Stimulated activated CD8-positive, alpha-beta memory T cell treated with anti-CD3 and anti-CD28 coated beads, Interleukin-12 subunit alpha, Interleukin-12 subunit beta, amount 100 ng/mL, for 4 hours (primary cell): ENCODE data around the gene PSG3.
"Not testable (repeated sequence)": the region's sequence is repeated elsewhere in the genome, so short reads cannot be mapped to it uniquely, and the experiment has no call there.

ENCODE experiments used
- DNase-seq: peaks from one replicate; pipeline ENCODE4 v3.0.0-alpha.2; 2020; ENCODE audit warnings: low read depth

The PSG3 gene

GRCh38 chr19:42740381-42740780, at the start of gene PSG3:
Gene PSG3, minus strand, starts transcription at chr19:42740481. Its CDS starts 97 bp downstream, at chr19:42740384.
- DNase-seq, result not testable (repeated sequence)

- not testable (repeated sequence) for DNase-seq
Measured at GRCh38 chr19:42788766-42789165, 48.5 kb upstream of the PSG3 start.

DNA sequence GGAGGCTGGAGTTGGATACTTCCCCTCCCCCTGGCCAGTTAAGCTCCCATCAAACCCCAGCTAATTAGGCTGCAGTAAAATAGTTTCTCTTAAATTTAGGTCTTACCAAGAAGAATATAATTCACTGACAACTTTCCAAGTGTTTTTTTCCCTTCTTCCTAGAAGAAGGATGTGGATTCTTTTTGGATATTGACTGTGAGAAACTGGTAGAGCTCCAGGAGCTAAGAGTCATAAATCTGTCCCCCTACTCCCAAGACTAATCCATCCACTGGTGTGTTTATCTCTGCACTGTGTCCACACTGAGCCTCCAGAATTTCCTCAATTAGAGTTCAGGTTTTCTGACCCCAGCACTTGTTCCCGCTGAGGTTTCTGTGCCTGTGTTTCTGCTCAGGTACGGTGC, 47.5 kb upstream of the PSG3 start:
- not testable (repeated sequence) for DNase-seq

DNA sequence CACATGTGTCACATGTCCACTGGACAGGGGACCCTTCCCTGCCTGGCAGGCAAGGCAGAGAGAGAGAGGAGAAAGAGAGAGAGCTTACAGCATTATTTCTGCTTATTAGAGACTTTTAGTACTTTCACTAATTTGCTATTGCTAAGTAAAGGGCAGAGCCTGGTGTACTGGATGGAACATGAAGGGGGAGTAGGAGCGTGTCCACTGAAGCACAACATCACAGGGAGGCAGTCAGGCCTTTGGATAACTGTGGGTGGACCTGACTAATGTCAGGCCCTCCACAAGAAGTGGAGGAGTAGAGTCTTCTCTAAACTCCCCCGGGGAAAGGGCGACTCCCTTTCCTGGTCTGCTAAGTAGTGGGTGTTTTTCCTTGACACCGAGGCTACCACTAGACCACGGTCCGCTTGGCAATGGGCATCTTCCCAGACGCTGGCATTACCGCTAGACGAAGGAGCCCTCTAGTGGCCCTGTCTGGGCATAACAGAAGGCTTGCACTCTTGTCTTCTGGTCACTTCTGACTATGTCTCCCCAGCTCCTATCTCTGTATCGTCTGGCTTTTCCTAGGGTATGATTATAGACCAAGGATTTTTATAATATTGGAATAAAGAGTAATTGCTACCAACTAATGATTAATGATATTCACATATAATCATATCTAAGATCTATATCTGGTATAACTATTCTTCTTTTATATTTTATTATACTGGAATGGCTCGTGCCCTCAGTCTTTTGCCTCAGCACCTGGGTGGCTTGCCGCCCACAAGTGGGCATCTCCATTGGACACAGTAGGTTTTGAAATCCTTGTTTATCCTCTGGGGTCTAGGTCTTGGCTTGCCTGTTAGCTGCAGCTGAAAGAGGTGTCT, 36.7 kb upstream of the PSG3 start:
- not testable (repeated sequence) for DNase-seq

- DNase-seq, result not testable (repeated sequence)
Measured at GRCh38 chr19:42774510-42775158, 34.4 kb upstream of the PSG3 start.

- not testable (repeated sequence) for DNase-seq
Measured at GRCh38 chr19:42767319-42767718, 27.0 kb upstream of the PSG3 start.

DNA sequence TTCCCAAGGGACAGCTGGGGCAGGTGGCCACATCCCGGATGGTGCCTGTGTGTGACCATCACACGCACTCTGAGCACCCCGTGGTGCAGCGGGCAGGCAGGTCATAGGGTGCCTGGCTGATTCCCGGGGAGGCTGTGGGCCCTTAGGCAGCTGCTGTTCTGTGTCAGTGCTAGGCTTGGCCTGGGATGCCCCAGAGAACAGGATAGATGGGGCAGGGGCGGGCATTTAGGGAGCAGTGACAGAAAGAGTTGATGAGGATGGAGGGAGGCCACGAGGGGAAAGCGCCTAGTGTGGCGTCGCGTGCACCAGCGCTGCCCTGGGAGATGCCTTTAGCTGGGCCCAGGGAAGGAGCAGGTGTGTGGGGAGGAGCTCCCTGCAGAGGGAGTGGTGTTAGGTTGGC, 26.6 kb upstream of the PSG3 start:
- not testable (repeated sequence) for DNase-seq

GRCh38 chr19:42764836-42765235, 24.6 kb upstream of the PSG3 start:
- no peak for DNase-seq

- no peak for DNase-seq
Measured at GRCh38 chr19:42762789-42763188, 22.5 kb upstream of the PSG3 start.

DNA sequence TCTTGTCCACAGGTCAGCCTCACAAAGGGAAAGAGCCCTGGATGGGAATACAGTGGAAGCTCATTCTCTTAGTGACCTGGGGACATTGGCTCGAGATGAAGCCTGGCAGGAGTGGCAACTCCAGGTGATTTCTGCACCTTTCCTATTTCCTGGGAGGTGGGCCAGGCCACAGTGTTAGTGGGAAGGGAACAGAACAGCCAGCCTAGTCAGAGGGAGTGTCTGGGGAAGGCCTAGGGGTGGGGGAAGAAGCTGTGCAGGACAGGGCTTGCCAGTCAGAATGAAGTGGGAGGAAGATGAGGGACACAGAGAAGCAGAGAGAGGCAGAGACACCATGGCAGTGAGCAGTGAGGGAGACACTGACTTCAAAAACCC, 21.6 kb upstream of the PSG3 start:
- DNase-seq, result not testable (repeated sequence)

- DNase-seq, result not testable (repeated sequence)
Measured at GRCh38 chr19:42760954-42761923, 21.0 kb upstream of the PSG3 start.

DNA sequence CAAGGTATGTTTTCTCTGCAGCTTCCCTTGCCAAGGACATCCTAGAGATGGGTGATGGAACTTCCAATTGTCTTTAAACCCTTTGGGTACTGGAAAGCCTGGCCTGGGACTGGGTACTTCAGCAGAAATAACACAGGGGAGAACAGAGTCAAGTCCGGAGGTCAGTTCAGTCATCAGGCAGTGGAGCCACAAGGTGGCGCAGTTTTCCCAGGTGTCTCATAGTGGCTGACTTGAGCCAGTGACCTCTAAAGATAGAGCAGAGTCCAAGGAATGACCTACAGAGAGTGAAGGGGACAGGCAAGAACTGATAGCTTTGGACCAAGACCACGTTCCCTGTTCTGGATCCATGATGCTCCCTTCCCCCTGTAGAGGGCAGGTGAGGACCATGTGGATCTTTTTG, 18.4 kb upstream of the PSG3 start:
- DNase-seq, result not testable (repeated sequence)

DNA sequence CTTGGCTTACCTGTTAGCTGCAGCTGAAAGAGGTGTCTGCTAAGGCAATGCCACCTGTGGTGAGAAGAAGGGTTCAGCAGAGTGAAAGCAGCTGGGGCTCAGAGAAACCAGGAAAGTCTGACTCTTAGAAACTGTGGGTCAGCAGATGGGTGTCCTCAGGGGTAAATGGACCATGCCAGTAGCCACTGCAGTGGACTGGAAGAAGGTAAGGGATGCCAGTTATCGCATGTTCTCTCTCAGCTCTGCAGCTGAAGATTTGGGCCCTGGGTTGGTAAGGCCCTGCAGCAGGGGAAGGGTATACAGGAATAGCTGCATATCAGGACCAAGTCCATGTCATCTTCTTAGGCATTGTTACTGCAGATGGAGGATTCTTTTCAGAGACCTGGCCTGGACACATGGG, 12.0 kb upstream of the PSG3 start:
- not testable (repeated sequence) for DNase-seq

GRCh38 chr19:42741726-42742607, 1.7 kb upstream of the PSG3 start:
- not testable (repeated sequence) for DNase-seq

- DNase-seq, result not testable (repeated sequence)
Measured at GRCh38 chr19:42737581-42738011, 2.7 kb downstream of the PSG3 start.

DNA sequence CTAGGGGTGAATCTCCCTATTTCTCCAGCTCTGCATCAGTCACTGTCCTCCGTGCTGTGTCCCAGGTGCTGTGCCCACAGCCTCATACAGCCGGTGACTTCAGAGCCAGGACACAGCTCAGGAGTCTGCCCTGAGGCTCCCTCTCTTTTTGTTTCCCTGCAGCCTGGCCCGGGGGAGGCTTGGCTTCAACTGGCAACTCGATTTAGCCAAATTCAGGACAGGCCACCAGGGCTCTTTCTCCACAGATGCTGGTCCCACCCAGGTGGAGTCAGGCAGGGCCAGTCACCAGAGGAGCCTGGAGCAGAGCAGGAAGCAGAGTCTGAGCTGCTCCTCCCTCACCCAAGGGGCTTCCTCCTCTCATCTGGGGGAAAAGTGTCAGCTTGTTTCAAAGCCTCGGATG, 11.9 kb downstream of the PSG3 start:
- DNase-seq, result not testable (repeated sequence)

DNA sequence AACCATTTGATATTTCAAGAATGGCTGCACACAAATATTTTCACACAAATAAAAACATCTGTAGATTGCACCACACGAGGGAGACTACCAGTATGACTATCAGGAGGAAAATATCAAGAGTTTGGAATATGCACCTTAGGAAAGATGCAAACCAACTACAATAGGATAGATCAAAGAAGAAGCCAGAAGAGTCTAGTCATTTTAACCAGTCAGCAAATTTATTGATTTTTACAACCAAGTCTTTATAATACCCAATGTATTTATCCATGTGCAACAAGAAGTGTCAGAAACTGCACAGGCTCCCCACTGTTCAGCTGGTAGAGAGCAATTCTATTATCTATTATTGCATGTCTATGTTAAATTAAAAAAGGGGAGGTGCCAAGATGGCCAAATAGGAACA, 26.3 kb downstream of the PSG3 start:
- DNase-seq, result not testable (repeated sequence)

DNA sequence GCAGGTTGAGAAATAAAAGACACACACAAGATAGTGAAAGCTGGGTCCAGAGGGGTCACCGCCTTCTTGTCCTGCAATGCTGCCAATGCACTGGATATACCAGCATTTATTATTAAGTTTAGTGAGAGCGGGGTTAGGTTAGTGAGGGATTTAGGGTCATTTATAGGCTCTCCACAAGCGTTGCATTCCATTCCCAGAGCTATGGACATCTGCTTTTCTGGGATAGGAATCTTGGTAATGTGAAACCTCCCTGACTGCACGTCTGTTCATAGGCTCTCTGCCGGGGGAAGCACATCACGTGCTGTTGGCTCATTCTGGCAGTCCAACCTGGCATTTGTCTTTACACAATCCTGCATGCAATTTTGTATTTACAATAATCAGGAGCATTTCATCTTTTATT, 27.5 kb downstream of the PSG3 start:
- DNase-seq, result not testable (repeated sequence)

DNA sequence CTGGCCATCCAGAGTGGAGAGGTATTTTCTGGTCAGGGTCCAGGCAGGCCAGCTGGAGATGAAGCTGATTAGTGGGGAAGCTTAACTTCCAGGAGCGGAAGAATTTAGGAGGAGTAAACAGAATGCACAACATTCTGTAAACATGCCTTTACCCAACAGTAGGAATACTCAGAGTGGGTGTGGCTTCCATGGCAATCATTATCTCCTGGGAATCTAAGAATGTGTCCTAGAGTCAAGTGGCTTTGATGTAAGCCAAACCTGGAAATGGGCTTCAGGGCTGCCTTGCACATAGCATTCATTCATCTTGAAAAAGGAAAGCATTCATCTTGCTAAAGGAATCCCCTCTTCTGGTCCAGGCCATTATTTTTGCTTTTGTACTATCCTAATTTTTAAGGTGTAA, 29.3 kb downstream of the PSG3 start:
- DNase-seq, result not testable (repeated sequence)

GRCh38 chr19:42697884-42698283, 42.4 kb downstream of the PSG3 start:
- DNase-seq, result no peak
